NT2/D1 (cell line): ENCODE measurements around the gene NTSR2.

ENCODE experiments used
- SUZ12 ChIP-seq: IDR thresholded peaks from 2 replicates; pipeline ENCODE4 v1.6.1; 2011; ENCODE audit not compliant: insufficient read length, insufficient read depth; ENCODE audit errors: extremely low read depth
- YY1 ChIP-seq: IDR thresholded peaks from 2 replicates; pipeline ENCODE4 v1.6.1; 2011; ENCODE audit not compliant: insufficient read length, insufficient read depth
- ZNF274 ChIP-seq: IDR thresholded peaks from 2 replicates; pipeline ENCODE4 v1.6.1; 2011; ENCODE audit warnings: mild to moderate bottlenecking, low read depth, low read length

DNA sequence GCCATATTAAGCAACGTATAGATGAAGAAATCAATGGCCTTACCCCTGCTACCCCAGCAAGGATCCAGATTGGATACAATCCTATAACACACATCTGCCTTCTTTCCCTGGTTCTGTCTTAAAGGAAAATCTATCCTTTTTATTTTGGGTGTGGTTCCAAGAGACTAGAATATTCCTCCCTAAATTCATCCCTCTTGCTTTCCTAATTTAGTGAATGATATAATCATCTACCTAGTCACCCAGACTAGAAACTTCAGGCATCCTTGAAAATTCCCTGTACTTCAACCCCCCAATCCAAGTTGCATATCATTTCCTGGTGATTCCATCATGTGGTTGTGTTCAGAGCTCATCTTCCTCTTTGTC is 41.3 kb upstream of the NTSR2 start:
- TF ChIP-seq YY1: no peak
- TF ChIP-seq ZNF274: no peak
- TF ChIP-seq SUZ12: no peak
